Measurements from ENCODE around the gene LYSMD4.

Gene LYSMD4

DNA sequence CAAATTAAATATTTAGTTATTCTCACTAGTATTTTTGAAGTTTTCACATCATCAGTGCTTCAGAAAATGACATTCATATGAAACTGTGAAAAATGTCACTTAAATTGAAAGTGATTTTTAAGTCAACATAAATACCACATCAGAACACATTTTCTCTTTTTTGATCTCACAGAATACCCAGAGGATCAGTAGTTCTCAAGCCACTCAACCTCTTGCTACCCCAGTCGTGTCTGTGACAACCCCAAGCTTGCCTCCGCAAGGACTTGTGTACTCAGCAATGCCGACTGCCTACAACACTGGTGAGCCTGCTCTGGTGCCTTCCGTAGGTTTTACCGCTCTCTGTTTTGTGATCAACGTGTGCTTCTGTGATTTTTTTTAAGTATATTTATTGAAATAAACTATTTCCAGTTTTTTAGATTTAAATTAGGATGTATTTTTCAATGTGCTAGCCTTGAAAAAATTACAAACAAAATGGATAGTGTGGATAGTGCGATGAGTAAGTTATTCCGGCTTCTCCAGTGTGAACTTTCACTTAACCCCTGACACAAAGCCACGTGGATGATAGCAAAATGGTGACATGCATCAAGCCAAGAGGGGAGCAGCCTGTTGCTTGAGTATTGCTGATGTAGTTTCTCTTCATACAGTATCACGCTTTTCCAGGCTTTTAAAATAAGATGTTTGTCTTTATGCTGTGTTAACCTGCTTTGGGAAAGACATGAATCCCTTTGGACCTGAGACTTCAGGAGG is 26.5 kb downstream of the LYSMD4 start:
- DNase-seq (ENCODE audit: low read depth in 2 of 2): no peak

DNA sequence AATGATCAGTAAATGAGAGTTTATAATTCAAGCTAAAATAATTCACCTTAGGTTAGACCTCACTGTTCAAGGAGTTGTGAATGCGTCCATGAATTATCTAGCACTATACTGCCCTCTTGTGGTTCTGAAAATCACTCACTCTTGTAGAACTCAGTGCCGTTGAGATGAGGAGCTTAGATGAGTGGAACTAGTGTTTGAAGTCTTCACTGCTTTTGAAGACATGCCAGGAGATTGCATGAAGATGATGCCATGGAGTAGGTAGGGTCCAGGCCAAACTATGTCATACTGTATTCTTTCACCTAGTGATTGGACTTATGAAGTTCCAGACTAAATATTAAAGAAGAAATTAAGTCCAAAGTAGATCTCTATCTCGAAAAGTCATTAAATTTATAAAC is 28.8 kb downstream of the LYSMD4 start:
- no peak for DNase-seq (ENCODE audit: low read depth in 2 of 2)

DNA sequence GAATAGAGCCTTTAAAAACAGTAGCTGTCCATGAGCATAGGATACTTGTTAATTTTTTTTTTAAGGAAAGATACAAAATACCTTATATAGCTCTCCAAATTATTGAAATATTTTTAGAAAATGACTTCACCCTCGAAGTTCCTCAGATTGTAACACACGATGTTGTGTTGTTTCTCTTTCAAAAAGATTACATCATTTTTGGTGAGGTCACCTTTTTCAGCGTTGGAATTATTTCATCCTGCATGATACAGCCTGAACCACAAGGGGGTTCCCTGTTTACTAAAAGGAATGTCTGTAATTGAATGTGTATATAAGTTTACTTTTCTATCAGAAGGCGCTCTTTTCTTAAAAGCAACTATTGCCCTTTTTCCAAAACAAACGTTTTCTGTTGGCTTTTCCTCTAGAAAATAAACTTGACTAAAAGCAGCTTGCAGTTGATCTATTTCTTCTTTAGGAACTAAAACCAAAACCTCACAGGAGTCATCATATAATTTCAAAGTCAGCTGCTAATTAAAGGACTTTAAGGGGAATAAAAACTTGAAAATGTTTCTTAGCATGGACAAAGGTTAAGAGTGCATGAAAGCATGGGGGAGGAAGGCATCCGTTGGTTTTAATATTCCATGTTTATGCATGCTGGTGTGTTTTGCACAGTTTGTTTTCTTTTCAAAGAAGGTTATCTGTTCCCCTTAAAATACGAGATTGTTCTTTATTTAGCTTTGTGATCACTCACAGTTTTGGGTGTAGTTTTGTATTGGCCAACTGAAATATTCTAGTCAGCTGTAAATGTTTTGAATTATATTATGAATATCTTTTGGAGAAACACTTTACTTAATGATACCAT is 29.4 kb downstream of the LYSMD4 start:
- no peak for DNase-seq (ENCODE audit: low read depth in 2 of 2)

DNA sequence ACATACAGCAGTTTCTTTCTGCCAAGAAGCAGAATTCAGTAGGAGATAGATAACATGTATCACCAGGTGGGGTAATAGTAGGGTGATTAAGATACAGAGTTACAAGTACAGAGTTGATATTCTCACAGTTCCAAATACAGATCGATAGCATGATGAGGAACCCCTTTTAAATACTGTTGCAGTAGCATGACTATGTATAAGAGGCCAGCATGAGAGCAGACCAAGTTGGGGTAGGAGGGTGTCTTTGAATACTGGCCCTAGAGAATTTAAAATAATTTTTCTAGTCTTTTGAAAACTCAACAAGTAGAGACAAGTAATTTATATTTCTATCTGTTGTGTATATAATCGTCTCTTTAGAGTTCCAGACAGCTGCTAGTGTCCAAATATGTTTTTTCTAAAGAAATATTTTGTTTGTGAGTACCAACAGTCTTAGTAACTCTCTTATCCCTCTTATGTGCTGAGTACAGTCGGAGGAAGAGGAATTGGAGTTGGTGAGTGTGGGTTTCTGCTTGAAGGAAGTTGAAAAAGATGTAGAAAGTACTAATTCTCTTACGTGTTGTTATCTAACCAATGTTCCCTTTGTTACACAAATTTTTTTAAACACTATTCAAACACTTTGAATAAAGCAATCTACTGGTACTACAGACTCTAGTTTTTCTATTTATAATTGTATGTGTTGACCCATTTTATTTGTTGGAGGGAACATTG is 30.2 kb downstream of the LYSMD4 start:
- DNase-seq (ENCODE audit: low read depth in 2 of 2): no peak

DNA sequence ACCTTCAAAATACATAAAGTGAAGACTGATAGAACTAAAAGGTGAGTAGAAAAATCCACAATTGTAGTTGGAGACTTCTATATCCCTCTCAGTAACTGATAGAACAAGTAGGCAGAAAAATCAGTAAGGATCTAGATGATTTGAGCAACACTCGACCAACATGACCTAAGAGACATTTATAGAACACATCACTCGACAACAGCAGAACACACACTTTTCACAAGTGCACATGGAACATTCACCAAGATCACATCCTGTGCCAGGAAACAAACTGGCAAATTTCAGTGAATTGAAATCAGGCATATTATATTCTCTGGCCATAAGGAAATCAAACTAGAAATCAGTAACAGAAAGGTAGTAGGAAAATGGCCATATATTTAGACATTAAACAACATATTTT is 37.1 kb downstream of the LYSMD4 start:
- DNase-seq (ENCODE audit: low read depth in 2 of 2): no peak

DNA sequence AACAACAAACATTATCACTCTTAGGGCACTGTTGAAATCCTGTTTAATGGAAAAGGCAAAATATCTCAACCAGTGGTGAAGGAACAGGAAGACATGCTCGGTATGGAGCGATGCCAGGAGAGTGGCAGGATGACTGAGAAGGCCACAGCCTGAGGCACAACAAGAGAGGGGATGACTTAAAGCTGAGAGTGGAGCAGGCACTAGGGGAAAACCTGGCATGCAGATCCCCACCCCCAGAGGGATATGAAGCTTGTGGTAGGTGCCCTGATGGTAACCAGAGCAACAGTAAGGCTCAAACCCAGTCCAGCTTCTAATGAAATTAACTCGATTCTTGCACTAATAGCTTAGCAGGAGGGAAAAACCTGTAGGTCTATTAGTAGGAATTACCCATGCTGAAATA is 40.4 kb downstream of the LYSMD4 start:
- DNase-seq (ENCODE audit: low read depth in 2 of 2): no peak

DNA sequence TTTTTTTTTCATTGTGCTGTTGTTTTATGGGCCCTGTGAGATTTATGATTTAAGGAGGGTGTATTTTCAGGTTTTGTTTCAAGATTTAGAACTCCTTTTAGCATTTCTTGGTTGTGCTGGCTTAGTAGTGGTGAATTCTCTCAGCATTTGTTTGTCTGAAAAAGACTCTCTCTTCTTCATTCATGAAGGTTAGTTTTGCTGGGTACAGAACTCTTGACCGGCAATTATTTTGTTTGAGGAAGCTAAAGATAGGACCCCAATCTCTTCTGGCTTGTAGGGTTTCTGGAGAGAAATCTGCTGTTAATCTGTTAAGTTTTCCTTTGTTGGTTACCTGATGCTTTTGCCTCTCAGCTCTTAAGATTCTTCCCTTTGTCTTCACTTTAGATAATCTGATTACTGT is 46.9 kb downstream of the LYSMD4 start:
- DNase-seq (ENCODE audit: low read depth in 2 of 2): no peak

DNA sequence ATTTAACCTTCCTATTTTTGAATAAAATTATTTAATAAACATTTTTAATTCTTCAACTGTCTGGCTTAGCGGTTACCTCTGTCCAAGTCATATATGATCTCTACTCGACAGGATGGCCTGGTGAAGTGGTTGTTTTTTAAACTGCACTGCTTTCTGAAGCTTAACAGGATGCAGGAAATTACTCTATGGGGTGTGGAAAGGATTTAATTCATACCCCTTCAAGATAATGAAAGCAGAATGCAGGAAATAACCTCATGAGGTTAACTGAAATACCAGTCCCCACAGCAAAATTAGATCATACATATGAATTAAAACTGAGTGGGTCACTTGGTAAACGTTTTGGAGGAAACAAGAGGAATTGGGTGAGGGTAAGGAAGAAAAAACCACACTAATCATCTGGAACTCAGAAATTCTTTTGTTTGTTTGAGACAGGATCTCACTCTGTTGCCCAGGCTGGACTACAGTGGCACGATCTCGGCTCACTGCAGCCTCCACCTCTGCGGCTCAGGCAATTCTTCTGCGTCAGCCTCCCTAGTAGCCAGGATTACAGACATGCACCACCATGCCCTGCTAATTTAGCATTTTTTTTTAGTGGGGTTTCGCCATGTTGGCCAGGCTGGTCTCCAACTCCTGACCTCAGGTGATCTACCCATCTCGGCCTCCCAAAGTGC is 50.1 kb downstream of the LYSMD4 start:
- no peak for DNase-seq (ENCODE audit: low read depth in 2 of 2)

DNA sequence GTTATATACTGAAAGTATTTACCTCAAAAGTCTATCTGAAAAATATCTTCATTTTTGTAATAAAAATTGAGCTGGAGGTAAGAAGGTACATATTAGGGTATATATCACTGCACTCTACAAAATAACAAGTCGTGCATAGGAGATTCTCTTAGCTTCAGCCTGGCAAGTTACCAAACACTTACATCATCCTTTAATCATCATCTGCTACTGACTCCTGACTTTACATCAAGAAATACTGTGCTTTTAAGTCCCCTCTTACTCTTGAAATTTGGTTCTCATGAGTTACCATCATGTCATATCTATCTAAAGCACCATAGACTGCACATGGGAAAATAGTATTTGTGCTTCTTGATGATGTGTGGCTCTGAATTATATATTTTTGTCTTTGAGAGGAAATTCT is 50.8 kb downstream of the LYSMD4 start:
- no peak for DNase-seq (ENCODE audit: low read depth in 2 of 2)

DNA sequence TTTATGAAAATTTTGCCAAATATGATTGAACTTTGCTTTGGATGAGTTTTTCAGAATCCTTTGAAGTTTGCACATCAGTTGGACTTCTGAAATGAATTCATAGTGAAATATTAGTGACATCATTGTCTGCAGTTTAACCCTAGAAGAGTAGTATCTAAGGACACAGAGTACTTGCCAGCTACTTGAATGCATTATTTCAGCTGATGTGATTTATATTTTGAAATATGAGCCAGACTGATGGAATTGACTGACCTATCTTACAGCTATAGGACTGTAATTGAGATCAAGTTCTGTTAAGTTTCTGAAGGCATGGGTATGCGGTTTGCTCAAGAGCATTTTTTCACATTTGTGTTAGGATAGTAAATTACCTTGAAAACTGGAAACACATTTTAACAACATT is 51.2 kb downstream of the LYSMD4 start:
- no peak for DNase-seq (ENCODE audit: low read depth in 2 of 2)

DNA sequence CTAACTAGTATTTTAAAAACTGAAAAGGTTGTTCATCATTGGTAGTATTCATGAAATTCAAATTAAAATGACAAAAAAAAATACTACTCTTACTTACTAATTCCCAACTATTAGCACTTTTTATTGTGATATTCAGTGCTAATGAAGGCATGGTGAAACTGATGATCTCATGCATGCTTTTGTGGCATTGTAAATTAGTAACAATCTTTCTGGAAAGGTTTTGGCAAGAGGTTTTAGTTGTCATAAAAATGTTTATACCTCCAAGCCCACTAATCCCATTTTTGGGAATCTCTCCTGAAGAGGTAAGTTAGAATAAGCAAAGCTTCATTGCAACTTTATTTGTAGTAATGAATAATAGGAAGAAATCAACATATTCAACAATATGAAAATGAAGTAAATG is 53.0 kb downstream of the LYSMD4 start:
- no peak for DNase-seq (ENCODE audit: low read depth in 2 of 2)

DNA sequence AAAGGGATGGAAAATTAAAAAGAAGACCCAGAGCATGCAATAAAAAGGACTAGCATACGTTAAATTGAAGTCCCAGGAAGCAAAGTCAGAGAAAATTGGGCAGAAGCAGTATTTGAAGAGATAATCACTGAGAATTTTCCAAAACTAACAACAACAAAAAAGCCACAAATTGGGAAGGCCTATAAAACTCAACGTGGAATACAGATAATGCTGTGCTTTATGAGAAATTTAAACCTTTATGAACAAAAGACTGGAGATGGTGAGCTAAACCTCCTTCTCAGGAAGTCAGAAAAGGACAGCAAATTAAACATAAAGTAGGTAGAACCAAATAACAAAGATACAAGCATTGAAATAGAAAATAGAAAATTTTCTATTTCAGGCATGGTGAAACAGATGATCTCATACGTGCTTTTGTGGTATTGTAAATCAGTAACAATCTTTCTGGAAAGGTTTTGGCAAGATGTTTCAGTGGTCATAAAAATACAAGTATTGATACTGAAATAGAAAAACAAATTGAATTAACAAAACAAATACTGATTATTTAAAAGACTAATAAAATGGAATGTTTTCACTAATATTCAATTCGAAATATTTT is 55.6 kb downstream of the LYSMD4 start:
- no peak for DNase-seq (ENCODE audit: low read depth in 2 of 2)

Data from stimulated activated CD8-positive, alpha-beta memory T cell treated with anti-CD3 and anti-CD28 coated beads, Interleukin-7, amount 100 ng/mL, for 1 hour (primary cell).